ENCODE results near the gene ABCA2.

ABCA2 gene

DNA sequence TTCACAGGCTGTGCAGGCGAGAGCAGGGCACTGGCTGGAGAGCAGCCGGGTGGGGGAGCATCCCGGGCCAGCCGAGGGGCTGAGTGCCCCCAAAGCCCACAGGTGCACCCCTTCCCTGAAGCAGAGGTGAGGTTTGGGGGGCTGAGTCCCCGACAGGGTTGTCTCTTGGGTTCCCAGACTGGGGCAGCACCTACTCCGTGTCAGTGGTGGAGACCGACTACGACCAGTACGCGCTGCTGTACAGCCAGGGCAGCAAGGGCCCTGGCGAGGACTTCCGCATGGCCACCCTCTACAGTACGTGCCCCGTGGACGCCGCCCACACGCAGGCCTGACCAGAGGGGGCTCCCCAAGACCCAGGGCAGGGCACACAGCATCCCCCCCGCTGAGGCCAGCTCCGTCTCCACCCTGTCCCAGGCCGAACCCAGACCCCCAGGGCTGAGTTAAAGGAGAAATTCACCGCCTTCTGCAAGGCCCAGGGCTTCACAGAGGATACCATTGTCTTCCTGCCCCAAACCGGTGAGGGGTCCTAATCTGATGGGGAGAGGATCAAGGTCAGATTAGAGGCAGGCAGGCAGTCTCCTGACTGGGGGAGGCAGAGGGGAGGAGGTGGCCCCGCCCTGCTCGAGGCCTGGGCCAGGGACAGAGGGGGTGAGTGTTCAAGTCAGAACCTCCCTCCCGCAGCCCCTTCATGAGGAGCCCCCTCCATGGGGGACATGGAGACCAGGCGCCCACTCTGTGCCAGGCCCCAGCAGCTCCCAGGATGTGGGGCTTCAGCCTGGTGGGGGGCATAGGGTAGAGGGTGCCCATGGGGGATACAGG is 48.1 kb downstream of the ABCA2 start:
- no peak for DNase-seq

- DNase-seq = no peak
These were observed 49.0 kb downstream of the ABCA2 start for GRCh38 chr9:136978865-136979544.

DNA sequence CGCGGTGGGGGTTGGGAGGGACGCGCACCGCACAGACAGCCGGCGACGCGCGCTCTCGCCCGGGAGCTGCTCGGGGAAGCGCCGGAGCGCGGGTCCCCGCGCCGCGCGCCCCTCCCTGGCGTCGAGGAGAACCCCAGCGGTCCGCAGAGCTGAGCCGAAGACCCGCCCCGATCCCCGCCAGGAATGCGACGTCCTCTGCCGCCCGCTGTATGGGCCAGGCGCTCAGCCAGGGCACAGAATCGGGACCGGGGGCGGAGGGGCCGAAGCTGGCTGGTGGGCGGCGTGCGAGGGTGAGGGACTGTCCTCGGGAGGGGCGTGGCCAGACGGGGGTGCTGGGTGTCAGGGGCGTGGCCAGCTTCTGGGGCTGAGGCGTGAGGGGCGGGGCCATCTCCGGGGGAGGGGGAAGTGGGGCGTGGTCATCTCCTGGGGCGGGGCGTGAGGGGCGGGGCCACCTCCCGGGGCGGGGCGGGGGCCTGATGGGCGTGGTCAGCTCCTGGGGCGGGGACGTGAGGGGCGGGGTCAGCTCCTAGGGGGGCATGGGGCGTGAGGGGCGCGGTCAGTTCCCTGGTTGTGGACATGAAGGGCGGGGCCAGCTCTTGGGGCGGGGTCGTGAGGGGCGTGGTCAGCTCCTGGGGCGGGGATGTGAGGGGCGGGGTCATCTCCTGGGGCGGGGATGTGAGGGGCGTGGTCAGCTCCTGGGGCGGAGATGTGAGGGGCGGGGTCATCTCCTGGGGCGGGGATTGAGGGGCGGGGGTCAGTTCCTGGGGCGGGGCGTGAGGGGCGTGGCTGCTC is 49.8 kb downstream of the ABCA2 start:
- peak; percentile 40 to 76 (median 56) for DNase-seq

GRCh38 chr9:136977649-136978072 is 50.4 kb downstream of the ABCA2 start:
- DNase-seq = no peak

DNA sequence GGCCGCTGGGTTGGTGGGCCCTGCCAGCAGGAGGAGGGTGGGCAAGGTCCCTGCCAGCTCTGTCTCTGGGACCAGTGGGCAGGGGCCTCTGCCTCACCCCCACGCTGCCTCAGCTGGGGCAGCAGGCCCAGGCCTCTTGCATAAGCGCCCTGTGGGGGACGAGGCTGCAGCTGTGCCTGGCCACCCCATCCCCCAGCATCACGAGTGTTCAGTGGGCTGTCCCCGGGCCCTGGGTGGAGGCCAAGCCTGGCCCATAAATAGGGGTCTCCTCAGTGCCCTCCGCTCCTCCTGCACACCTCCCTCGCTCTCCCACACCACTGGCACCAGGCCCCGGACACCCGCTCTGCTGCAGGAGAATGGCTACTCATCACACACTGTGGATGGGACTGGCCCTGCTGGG is 50.8 kb downstream of the ABCA2 start, which contains the start of gene PTGDS:
PTGDS (plus strand) TSS at position 282 of the 400 bp plus-strand sequence; CDS start at position 357, 75 bp downstream.
- peak in 2 of 4 experiments; percentile 18 to 45 for DNase-seq

DNA sequence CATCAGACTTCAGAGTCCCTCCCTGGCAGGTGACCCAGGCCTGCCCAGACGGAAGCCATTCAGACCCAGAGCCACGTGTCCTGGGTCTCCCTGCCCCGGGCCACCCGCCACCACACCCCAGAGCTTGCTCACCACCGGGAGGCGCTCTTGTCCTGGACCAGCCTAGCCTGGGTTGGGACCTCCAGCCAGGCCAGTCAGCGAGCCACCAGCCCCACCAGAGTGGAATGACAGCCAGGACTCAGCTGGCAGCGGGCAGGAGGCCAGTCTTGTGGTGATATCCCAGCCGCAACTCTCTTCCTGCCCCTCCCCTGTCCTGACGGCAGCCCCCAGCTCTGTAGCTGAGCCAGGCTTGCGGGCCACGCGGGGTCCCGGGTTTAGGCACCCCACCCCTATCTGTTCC is 52.4 kb downstream of the ABCA2 start:
- peak in 2 of 4 experiments; percentile 33 to 59 for DNase-seq

DNA sequence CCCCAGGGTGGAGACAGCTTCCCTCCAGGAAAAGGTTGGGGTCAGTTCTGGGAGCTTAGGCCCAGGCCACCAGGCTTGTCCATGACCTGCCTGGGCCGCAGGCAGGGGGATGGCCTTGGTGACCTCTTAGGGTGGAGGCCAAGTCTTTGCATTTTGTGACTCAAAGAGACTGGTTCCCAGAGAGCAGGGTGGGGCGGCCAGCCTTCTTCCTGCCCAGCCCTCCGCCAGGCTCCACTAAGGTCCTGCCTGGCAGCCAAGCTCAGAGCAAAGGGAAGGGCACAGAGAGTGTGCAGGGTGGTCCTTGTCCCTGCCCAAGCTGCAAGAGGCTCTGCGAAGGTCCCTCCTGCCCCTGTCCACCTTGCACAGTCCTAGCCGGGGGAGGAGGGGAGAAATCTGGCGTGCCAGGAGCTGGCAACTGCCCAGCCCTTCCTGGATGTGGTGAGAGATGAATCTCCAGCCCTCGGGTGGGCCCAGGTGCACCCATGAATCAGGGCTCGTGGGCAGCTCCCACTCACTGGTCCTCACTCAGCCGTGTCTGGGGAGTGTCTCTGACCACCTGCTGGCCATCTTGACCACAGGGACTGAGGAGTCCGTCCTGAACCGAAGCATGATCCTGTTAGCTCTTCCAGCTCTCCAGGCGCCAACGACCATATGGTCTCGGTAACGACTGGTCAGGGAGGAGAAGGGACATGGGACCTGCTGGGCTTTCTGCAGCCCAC is 53.1 kb downstream of the ABCA2 start:
- DNase-seq = no peak

DNA sequence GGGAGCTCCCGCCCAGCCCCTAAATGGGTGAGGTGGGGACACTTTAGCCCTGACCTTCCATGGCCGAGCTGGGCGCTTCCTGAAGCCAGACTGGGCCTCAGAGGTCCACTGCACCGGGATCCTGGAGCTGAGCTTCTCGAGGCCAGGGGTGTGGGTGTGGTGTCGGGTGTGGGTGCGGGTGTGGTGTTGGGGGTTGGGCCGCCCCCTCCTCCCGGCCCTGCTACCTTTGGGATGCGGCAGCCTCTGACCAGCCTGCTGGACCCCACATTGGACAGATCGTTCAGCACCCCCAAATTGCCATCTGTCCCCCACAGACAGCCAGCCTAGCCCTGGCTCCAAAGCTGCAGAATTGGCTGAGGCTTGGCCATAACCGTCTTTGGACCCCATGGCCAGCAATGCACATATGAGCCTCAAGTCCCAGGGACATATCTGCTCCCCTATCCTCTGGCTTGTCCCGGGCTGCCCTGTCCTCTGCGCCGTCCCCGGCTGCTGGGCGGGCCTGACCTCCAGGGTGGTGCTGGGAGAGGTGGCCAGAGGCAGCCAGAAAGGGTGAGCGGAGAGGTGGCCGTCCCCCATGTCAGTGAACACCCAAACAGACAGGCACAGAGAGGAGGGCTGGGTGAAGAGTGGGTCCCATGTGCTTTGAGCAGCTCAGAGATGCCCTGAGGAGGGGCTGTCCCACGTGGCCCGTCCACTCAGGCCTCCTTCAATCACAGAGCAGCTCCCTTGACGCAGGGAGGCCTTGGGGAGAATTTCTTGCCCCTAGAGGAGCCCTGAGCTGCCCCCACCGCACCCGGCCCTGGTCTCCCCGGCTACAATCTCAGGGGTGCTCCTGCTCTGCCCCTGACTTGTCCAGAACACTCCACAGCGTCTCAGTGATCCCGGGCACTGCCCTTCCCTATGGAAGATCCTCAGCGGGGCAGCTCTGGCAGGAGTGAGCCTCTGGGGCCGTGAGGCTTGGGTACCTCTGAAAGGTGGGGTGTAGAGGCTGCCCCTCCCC is 54.1 kb downstream of the ABCA2 start:
- no peak for DNase-seq

- DNase-seq = no peak
These were observed 55.3 kb downstream of the ABCA2 start for GRCh38 chr9:136972743-136973142.

DNA sequence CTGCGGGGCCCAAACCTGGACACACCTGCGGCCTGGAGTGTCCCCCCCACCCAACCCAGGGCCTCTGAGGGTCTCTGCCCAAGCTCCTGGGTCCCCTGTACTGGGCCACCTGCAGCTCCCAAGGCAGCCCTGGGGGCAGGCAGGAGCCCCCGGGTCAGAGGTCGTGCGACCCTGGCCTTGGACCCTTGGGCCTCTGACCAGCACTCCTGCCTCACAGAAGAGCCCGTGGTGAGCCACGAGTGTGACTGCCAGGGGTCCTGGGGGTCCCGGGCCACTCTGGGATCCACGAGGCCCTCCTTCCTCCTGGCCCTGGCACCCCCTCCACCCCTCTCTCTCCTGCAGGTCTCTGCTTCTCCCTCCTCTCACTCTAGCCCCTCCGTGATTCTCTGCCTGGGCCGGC is 55.7 kb downstream of the ABCA2 start:
- DNase-seq = no peak

- no peak for DNase-seq
These were observed 56.3 kb downstream of the ABCA2 start for GRCh38 chr9:136971746-136972145.

- DNase-seq = no peak
These were observed 57.7 kb downstream of the ABCA2 start for GRCh38 chr9:136970361-136970760.

DNA sequence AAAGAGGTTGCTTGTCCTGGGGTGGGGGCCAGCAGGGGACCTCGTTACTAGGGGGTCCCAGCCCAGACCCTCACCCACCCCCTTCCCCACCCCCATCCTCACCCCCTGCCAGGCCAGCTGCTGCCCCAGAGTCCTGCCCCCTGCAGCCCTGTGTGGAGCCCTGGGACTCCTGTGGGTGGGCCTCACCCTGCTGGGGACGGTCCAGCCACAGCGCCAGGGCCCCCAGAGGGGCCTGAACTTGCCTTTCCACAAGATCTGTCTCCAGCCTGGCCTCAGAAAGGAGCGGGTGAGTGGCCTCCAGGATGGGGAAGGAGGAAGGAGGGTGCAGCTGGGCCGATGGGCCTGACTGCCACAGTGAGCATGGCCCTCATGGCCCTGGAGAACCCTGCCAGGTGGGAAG is 58.3 kb downstream of the ABCA2 start:
- DNase-seq = no peak

- DNase-seq = no peak
These were observed 58.9 kb downstream of the ABCA2 start for GRCh38 chr9:136969150-136969549.

DNA sequence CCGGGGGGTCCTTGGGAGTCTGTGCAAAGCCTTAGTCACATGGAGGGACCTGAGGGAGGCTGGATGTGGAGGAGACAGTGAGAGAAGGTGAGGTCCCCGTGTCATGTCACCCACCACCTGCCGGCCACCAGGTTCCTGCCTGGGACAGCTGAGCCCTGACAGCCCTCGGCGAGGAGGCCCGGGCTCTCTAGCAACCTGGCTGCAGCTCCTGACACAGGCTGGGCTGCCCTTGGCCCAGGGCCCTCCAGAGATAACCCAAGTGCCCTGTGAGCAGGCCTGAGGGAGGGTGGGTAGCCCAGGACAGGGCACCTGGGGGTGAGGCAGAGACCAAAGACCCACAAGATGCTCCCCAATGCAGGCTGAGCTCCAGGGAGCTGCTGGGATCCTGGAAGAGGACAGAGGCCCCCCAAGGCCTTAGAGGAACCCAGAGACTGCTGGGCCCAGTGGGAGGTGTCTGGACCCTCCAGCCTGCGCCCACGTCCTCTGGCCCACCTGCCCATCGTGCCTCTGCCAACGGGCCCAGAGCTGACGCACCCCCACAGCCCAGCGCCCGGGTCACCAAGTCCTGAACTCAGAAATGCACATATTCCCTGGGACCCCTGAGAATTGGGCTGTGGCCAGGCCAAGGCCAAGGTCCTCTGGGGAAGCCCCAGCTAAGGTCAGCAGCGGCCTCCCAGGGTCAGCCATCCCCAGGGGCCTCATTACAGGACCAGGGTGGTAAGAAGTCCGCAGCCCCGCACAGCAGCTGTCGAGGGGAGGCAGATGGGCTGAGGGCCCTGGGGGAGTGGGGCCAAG is 59.5 kb downstream of the ABCA2 start:
- DNase-seq = no peak

- DNase-seq = peak; percentile 55 to 75 (median 64)
These were observed 62.1 kb downstream of the ABCA2 start for GRCh38 chr9:136965771-136966484.

GRCh38 chr9:136964833-136965422 is 63.1 kb downstream of the ABCA2 start:
- DNase-seq = no peak

DNA sequence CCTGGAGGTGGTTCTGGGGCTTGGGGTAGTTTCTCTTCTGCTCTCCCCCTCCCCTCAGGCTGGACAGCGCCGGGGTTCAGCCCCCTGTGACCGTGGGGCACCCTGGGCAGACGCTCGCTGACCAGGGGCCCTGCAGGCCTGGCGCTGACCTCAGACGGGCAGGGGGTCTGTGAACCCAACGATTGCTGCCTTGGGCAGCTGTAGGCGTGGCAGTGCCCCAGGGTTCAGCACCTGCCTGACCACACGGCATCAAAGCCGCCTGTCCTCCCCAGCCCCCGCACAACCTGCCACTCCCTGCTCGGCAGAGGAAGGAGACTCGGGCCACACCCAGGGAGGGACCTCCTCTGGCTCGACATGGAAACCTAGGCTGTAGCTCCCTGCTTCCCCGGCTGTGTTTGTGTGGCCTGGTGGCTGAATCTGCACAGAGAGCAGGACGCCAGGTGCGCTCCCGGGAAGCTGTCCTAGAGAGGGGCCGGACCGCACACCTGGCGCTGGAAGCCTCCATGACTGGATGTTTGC is 63.8 kb downstream of the ABCA2 start:
- no peak for DNase-seq

GRCh38 chr9:136963751-136964150 is 64.3 kb downstream of the ABCA2 start:
- DNase-seq = no peak
